GM12892 (cell line): ENCODE data around the gene WDR38.
A peak's percentile ranks its signal among the peaks of the same experiment; 100 is the strongest.

Experiments used
- DNase-seq: peaks from one replicate; pipeline ENCODE4 v3.0.0; 2011; ENCODE audit not compliant: insufficient read length
- FAIRE-seq: peaks from 2 replicates; lab custom pipeline; 2011; peaks lifted over from hg19 to GRCh38; lab: Jason Lieb, UNC
- POLR2A ChIP-seq: IDR thresholded peaks from 2 replicates; pipeline ENCODE4 v1.6.1; 2011; ENCODE audit warnings: low read depth, low read length, control low read depth
- POLR2AphosphoS5 ChIP-seq: IDR thresholded peaks from 2 replicates; pipeline ENCODE4 v1.6.1; 2011; ENCODE audit warnings: low read depth, low read length, control low read depth
- TAF1 ChIP-seq: IDR thresholded peaks from 2 replicates; pipeline ENCODE4 v1.6.1; 2011; ENCODE audit warnings: low read depth, mild to moderate bottlenecking, control low read depth, low read length, borderline replicate concordance

Gene WDR38

DNA sequence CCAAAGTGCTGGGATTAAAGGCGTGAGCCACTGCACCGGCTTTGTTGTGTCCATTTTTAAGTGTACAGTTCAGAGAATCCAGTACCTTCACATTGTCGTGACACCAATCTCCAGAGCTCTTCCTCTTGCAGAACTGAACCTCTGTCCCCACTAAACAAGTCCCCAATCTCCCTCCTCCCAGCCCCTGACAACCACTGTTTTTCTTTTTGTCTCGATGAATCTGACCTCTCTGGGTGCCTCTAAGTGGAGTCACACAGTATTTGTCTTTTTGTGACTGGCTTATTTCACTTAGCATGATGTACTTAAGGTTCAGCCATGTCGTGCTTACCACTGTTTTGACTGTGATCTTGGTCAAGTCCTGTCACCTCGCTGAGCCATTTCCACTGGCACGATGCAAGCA is 1.6 kb downstream of the WDR38 start:
- no peak for DNase-seq
- TF ChIP-seq TAF1 (no peak), POLR2AphosphoS5 (no peak), POLR2A (no peak)
- FAIRE-seq, result no peak

DNA sequence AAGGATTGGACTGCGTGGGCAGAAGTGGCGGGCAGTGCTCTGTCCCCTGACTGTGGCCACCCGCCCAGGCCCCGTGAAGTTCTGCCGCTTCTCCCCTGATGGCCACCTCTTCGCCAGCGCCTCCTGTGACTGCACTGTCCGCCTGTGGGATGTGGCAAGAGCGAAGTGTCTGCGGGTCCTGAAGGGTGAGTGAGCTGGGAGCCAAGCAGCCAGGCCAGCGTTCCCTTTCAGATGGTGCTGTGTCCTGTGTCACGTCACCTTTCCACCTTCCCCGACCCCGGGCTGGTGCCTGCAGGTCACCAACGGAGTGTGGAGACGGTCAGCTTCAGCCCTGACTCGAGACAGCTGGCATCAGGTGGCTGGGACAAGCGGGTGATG is 2.3 kb downstream of the WDR38 start:
- no peak for TF ChIP-seq POLR2A
- no peak for TF ChIP-seq TAF1
- no peak for TF ChIP-seq POLR2AphosphoS5
- FAIRE-seq (no peak), DNase-seq (no peak)

- DNase-seq (no peak), FAIRE-seq (no peak)
- no peak for TF ChIP-seq POLR2AphosphoS5
- TF ChIP-seq TAF1, result no peak
- no peak for TF ChIP-seq POLR2A
Measured at GRCh38 chr9:124855944-124856765, 2.9 kb downstream of the WDR38 start.

DNA sequence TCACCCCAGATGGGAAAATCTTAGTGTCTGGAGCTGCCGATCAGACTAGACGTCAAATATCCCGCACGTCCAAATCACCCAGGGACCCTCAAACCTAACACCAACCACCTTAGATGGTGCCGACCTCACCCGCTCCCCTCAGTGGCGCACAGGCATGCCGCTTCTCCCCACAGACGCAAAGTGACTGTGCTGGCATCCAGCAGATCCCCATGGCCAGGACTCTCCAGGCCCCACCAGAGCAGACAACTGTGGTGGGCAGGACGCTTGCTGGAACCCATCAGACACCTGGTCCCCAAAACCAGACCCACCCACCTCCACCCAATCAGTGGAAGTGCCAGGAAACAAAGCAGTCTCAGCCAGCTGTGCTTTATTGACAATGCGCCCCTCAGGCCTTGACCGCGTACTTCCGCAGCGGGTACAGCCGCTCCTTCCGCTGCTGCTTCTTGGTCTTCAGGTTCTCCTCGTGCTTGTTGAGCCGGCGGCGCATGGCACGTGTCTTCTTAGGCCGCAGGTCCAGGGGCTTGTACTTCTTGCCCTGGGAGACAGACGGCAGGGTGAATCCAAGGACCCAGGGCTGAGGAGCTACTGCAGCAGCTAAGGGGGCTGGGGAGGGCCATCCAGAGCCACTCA is 4.4 kb downstream of the WDR38 start:
- FAIRE-seq (no peak), DNase-seq (no peak)
- TF ChIP-seq POLR2AphosphoS5, result no peak
- TF ChIP-seq POLR2A, result no peak
- TF ChIP-seq TAF1, result no peak

- FAIRE-seq (no peak), DNase-seq (no peak)
- TF ChIP-seq POLR2AphosphoS5 (no peak; the same call in 1 of the 2 replicates), POLR2A (peak; percentile 58; the same call in 1 of the 2 replicates)
Measured at GRCh38 chr9:124858330-124859046, 5.2 kb downstream of the WDR38 start.

- DNase-seq (no peak), FAIRE-seq (no peak)
- peak; percentile 44 for TF ChIP-seq POLR2AphosphoS5
- no peak for TF ChIP-seq TAF1
- TF ChIP-seq POLR2A, result peak; percentile 17; the same call in 1 of the 2 replicates
Measured at GRCh38 chr9:124859803-124860581, 6.7 kb downstream of the WDR38 start.

GRCh38 chr9:124860582-124861341 is 7.5 kb downstream of the WDR38 start:
- DNase-seq, result no peak
- no peak for FAIRE-seq
- TF ChIP-seq POLR2A (no peak), POLR2AphosphoS5 (no peak; the same call in 1 of the 2 replicates), TAF1 (no peak)

GRCh38 chr9:124861342-124862229 is 8.3 kb downstream of the WDR38 start, which contains the start of the genes ARPC5L and RPL35:
ARPC5L (plus strand) TSS chr9:124862130; CDS start chr9:124869291, 7,161 bp downstream.
RPL35 (minus strand) TSS chr9:124861957; CDS start chr9:124861912, 45 bp downstream.
- peak; percentile 98 for DNase-seq
- TF ChIP-seq TAF1, result peak; percentile 99
- peak; percentile 94 for TF ChIP-seq POLR2AphosphoS5
- TF ChIP-seq POLR2A, result peak; percentile 97
- peak; percentile 94 for FAIRE-seq

GRCh38 chr9:124863371-124863871 is 10.2 kb downstream of the WDR38 start:
- no peak for TF ChIP-seq POLR2A
- TF ChIP-seq POLR2AphosphoS5, result no peak
- TF ChIP-seq TAF1, result no peak
- DNase-seq (no peak), FAIRE-seq (no peak)
